ENCODE results near the gene ARMS2. TPM values are rescaled to one million over a fixed set of nuclear protein-coding genes. Genes with fewer than 3 reads are reported as not detected.
A peak's percentile ranks its signal among the peaks of the same experiment; 100 is the strongest.

ARMS2 gene
- total RNA-seq, 2 donors from 2014 or later: not detected

DNA sequence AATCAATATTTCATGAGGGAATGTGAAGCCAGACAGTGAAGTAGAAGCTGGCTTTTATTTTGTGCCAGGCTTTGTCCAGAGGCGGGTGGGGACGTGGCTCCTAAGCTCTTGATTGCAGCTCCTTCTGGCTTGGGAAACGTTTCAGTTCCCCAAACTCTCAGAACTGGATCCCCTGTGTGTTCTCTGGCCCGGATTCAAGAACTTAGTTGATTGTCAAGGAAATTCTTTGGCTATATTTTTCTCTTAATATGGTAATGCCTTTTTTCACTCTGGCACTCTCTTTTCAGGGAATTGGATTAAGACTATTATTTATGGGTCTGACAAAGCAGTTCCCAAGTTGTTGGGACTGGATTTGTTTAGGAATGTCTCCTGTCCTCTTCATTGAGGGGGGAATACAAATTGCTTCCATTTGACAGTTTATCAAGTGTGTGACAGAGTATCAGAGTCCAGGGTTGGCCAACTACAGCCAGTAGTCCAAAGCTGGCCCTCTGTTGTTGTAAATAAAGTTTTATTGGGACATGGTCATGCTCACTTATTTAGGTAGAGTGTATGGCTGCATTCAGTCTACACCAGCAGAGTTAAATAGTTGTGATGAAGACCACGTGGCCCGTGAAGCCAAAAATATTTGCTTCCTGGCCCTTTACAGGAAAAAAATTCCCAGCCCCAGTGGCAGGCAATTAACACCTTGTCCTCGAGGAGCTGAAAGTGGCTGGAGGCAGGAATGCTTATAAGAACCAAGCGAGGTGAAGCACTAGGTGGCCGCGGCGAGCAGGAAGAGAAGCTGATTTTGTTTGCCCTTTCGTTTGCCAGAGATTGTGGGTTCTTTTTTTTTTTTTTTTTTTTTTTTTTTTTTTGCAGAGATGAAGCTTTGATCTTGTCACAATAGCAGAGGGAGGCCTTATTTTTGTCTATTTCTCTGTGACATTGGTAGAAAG, 41.2 kb downstream of the ARMS2 start:
- Mint-ChIP-seq H3K36me3 (ENCODE audit: low read depth) (no peaks in the 10 kb centered on the region), H3K27me3 (ENCODE audit: insufficient read depth) (peaks cover 34% of the 10 kb centered on the region), H3K4me3 (no peak overlapping the region), H3K4me1 (peaks cover 16% of the 10 kb centered on the region), H3K27ac (no peak overlapping the region), H3K9me3 (no peaks in the 10 kb centered on the region)
- H3K36me3 ChIP-seq (ENCODE audit: control insufficient read depth, insufficient read depth, low read length): no peaks in the 10 kb centered on the region
- peak; percentile 92 for DNase-seq
- WGBS, 2 experiments (ENCODE audit: insufficient coverage in 1 of 2, insufficient read length in 1 of 2): 43 to 51% methylated on average over 7 to 12 of the region's 12 CpGs
- no peak overlapping the region for H3K27ac ChIP-seq (ENCODE audit: low read depth, low read length)
- H3K27me3 ChIP-seq (ENCODE audit: control insufficient read depth, insufficient read depth, low read length, poor library complexity, severe bottlenecking): peaks cover 18% of the 10 kb centered on the region
- H3K9ac ChIP-seq (ENCODE audit: extremely low read depth, low read length, poor library complexity, severe bottlenecking): no peak overlapping the region
- TF ChIP-seq, protein P1, sequence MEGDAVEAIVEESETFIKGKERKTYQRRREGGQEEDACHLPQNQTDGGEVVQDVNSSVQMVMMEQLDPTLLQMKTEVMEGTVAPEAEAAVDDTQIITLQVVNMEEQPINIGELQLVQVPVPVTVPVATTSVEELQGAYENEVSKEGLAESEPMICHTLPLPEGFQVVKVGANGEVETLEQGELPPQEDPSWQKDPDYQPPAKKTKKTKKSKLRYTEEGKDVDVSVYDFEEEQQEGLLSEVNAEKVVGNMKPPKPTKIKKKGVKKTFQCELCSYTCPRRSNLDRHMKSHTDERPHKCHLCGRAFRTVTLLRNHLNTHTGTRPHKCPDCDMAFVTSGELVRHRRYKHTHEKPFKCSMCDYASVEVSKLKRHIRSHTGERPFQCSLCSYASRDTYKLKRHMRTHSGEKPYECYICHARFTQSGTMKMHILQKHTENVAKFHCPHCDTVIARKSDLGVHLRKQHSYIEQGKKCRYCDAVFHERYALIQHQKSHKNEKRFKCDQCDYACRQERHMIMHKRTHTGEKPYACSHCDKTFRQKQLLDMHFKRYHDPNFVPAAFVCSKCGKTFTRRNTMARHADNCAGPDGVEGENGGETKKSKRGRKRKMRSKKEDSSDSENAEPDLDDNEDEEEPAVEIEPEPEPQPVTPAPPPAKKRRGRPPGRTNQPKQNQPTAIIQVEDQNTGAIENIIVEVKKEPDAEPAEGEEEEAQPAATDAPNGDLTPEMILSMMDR (conservative IDR thresholded peaks at IDR 0.05): peak; percentile 38
- no peak overlapping the region for H3K4me3 ChIP-seq (ENCODE audit: low read length)
- H3K9me3 ChIP-seq (ENCODE audit: control insufficient read depth, low read length): no peaks in the 10 kb centered on the region
- H3K4me1 ChIP-seq (ENCODE audit: control insufficient read depth, insufficient read depth, low read length): peaks cover 3% of the 10 kb centered on the region

DNA sequence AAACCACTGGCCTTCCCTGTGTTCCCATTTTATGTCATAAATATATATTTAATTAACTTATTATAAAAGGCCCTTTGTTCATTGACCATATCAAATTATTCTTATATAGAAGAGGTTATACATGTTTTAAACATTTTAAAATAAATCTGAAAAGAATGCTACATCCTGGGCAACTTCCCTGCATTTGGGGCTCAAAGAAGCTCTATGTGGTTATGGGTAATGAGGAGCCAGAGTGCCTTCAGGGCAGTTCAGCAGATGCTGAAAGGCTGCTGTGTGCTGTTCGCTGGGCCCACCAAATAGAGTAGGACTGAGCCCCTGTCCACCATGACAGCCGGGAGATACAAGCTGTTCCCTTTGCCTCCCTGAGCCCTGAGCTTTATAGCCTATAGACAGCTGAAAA, 42.8 kb downstream of the ARMS2 start:
- Histone ChIP-seq H3K27me3 (ENCODE audit: control insufficient read depth, insufficient read depth, low read length, poor library complexity, severe bottlenecking) (peaks cover 18% of the 10 kb centered on the region), H3K9ac (ENCODE audit: extremely low read depth, low read length, poor library complexity, severe bottlenecking) (no peak overlapping the region), H3K9me3 (ENCODE audit: control insufficient read depth, low read length) (no peaks in the 10 kb centered on the region), H3K4me1 (ENCODE audit: control insufficient read depth, insufficient read depth, low read length) (peaks cover 3% of the 10 kb centered on the region), H3K27ac (ENCODE audit: low read depth, low read length) (no peak overlapping the region), H3K4me3 (ENCODE audit: low read length) (no peak overlapping the region), H3K36me3 (ENCODE audit: control insufficient read depth, insufficient read depth, low read length) (no peaks in the 10 kb centered on the region)
- H3K9me3 Mint-ChIP-seq: no peaks in the 10 kb centered on the region
- TF ChIP-seq, protein P1 (conservative IDR thresholded peaks at IDR 0.05): no peak
- H3K36me3 Mint-ChIP-seq (ENCODE audit: low read depth): no peaks in the 10 kb centered on the region
- H3K4me3 Mint-ChIP-seq: no peak overlapping the region
- H3K4me1 Mint-ChIP-seq: peaks cover 17% of the 10 kb centered on the region
- peaks cover 44% of the 10 kb centered on the region for H3K27me3 Mint-ChIP-seq (ENCODE audit: insufficient read depth)
- no peak overlapping the region for H3K27ac Mint-ChIP-seq
- no peak for DNase-seq
- 85 to 91% methylated on average over 2 of the region's 2 CpGs for WGBS, 2 experiments (ENCODE audit: insufficient coverage in 1 of 2, insufficient read length in 1 of 2)

DNA sequence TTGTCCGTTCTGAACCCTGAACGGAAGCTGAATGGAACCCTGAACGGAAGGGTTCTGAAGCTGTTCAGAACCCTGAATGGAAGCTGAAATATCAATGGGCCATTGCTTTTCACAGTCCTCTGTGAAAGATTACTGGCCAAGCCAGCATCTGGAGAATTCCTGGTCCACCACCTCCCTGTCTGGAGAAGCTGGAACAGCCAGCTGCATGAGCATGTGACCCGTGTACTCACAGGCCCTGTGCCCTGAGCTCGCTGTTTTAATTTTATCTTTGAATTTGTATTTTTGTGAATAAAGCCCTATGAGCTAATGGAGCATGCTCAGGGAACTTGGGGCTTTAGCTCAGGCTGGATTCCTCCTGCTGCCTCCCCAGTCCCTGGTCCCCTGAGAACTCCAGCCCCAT, 44.1 kb downstream of the ARMS2 start:
- H3K4me1 ChIP-seq (ENCODE audit: control insufficient read depth, insufficient read depth, low read length): peaks cover 3% of the 10 kb centered on the region
- WGBS, 2 experiments (ENCODE audit: insufficient coverage in 1 of 2, insufficient read length in 1 of 2): 92 to 94% methylated on average over 4 to 5 of the region's 5 CpGs
- peaks cover 37% of the 10 kb centered on the region for H3K27me3 Mint-ChIP-seq (ENCODE audit: insufficient read depth)
- no peaks in the 10 kb centered on the region for H3K9me3 ChIP-seq (ENCODE audit: control insufficient read depth, low read length)
- no peak overlapping the region for H3K27ac ChIP-seq (ENCODE audit: low read depth, low read length)
- H3K4me3 ChIP-seq (ENCODE audit: low read length): no peak overlapping the region
- no peak overlapping the region for H3K27ac Mint-ChIP-seq
- H3K36me3 ChIP-seq (ENCODE audit: control insufficient read depth, insufficient read depth, low read length): no peaks in the 10 kb centered on the region
- DNase-seq: no peak
- H3K4me3 Mint-ChIP-seq: no peak overlapping the region
- H3K9ac ChIP-seq (ENCODE audit: extremely low read depth, low read length, poor library complexity, severe bottlenecking): no peak overlapping the region
- H3K4me1 Mint-ChIP-seq: peaks cover 17% of the 10 kb centered on the region
- H3K36me3 Mint-ChIP-seq (ENCODE audit: low read depth): no peaks in the 10 kb centered on the region
- TF ChIP-seq, protein P1 (conservative IDR thresholded peaks at IDR 0.05): no peak
- H3K9me3 Mint-ChIP-seq: no peaks in the 10 kb centered on the region
- H3K27me3 ChIP-seq (ENCODE audit: control insufficient read depth, insufficient read depth, low read length, poor library complexity, severe bottlenecking): peaks cover 12% of the 10 kb centered on the region
